Measurements from ENCODE around the gene RNASEH2A. TPM values are rescaled to one million over a fixed set of nuclear protein-coding genes. Genes with fewer than 3 reads are reported as not detected.
A peak's percentile ranks its signal among the peaks of the same experiment; 100 is the strongest.

Gene RNASEH2A
- total and polyA plus RNA-seq, 2 donors, result 8.4 to 30.3 TPM

GRCh38 chr19:12785431-12786031 is 20.9 kb upstream of the RNASEH2A start:
- no peak overlapping the region for H3K4me3 ChIP-seq (ENCODE audit: low read length in 2 of 2)
- no peaks in the 10 kb centered on the region for H3K36me3 ChIP-seq (ENCODE audit: control insufficient read depth in 2 of 2, insufficient read depth in 2 of 2, low read length in 1 of 2)
- H3K27ac ChIP-seq (ENCODE audit: low read depth in 1 of 2, low read length in 1 of 2), result peak overlapping the region; percentile 64 to 89
- peaks cover 24 to 78% of the 10 kb centered on the region in 2 donors for H3K4me1 ChIP-seq (ENCODE audit: control insufficient read depth in 2 of 2, insufficient read depth in 2 of 2, low read length in 2 of 2)
- 76% methylated on average over 4 of the region's 4 CpGs for WGBS
- peak in 1 of 9 donors; percentile 41 for DNase-seq (ENCODE audit: low read depth in 6 of 9, low spot score in 9 of 9)
- H3K27me3 ChIP-seq (ENCODE audit: control insufficient read depth in 2 of 2, insufficient read depth in 1 of 2, low read length in 1 of 2), result peaks cover 14 to 18% of the 10 kb centered on the region in 2 donors
- H3K9me3 ChIP-seq (ENCODE audit: control insufficient read depth in 2 of 2, insufficient read depth in 1 of 2, low read length in 1 of 2), result no peaks in the 10 kb centered on the region

- no peak overlapping the region for H3K4me3 ChIP-seq (ENCODE audit: low read length in 2 of 2)
- H3K36me3 ChIP-seq (ENCODE audit: control insufficient read depth in 2 of 2, insufficient read depth in 2 of 2, low read length in 1 of 2), result no peaks in the 10 kb centered on the region
- peaks cover 29 to 86% of the 10 kb centered on the region in 2 donors for H3K4me1 ChIP-seq (ENCODE audit: control insufficient read depth in 2 of 2, insufficient read depth in 2 of 2, low read length in 2 of 2)
- peak overlapping the region; percentile 64 to 89 for H3K27ac ChIP-seq (ENCODE audit: low read depth in 1 of 2, low read length in 1 of 2)
- WGBS, result 39% methylated on average over 18 of the region's 18 CpGs
- peaks cover 14 to 19% of the 10 kb centered on the region in 2 donors for H3K27me3 ChIP-seq (ENCODE audit: control insufficient read depth in 2 of 2, insufficient read depth in 1 of 2, low read length in 1 of 2)
- DNase-seq (ENCODE audit: low read depth in 6 of 9, low spot score in 9 of 9), result peak in 1 of 9 donors; percentile 45
- no peaks in the 10 kb centered on the region for H3K9me3 ChIP-seq (ENCODE audit: control insufficient read depth in 2 of 2, insufficient read depth in 1 of 2, low read length in 1 of 2)
Observed at GRCh38 chr19:12786141-12786870, 20.1 kb upstream of the RNASEH2A start.

GRCh38 chr19:12786952-12787351 is 19.4 kb upstream of the RNASEH2A start:
- peak overlapping the region; percentile 64 to 89 for H3K27ac ChIP-seq (ENCODE audit: low read depth in 1 of 2, low read length in 1 of 2)
- peaks cover 27 to 82% of the 10 kb centered on the region in 2 donors for H3K4me1 ChIP-seq (ENCODE audit: control insufficient read depth in 2 of 2, insufficient read depth in 2 of 2, low read length in 2 of 2)
- no peak overlapping the region for H3K4me3 ChIP-seq (ENCODE audit: low read length in 2 of 2)
- no peaks in the 10 kb centered on the region for H3K9me3 ChIP-seq (ENCODE audit: control insufficient read depth in 2 of 2, insufficient read depth in 1 of 2, low read length in 1 of 2)
- H3K27me3 ChIP-seq (ENCODE audit: control insufficient read depth in 2 of 2, insufficient read depth in 1 of 2, low read length in 1 of 2), result peaks cover 14 to 19% of the 10 kb centered on the region in 2 donors
- no peak for DNase-seq (ENCODE audit: low read depth in 6 of 9, low spot score in 9 of 9)
- 96% methylated on average over 3 of the region's 3 CpGs for WGBS
- no peaks in the 10 kb centered on the region for H3K36me3 ChIP-seq (ENCODE audit: control insufficient read depth in 2 of 2, insufficient read depth in 2 of 2, low read length in 1 of 2)

GRCh38 chr19:12787458-12787857 is 18.9 kb upstream of the RNASEH2A start:
- 89% methylated on average over 10 of the region's 10 CpGs for WGBS
- Histone ChIP-seq H3K36me3 (ENCODE audit: control insufficient read depth in 2 of 2, insufficient read depth in 2 of 2, low read length in 1 of 2) (no peaks in the 10 kb centered on the region), H3K4me1 (ENCODE audit: control insufficient read depth in 2 of 2, insufficient read depth in 2 of 2, low read length in 2 of 2) (peaks cover 27 to 78% of the 10 kb centered on the region in 2 donors), H3K9me3 (ENCODE audit: control insufficient read depth in 2 of 2, insufficient read depth in 1 of 2, low read length in 1 of 2) (no peaks in the 10 kb centered on the region), H3K4me3 (ENCODE audit: low read length in 2 of 2) (no peak overlapping the region), H3K27ac (ENCODE audit: low read depth in 1 of 2, low read length in 1 of 2) (peak overlapping the region in 1 of 2 donors; percentile 64), H3K27me3 (ENCODE audit: control insufficient read depth in 2 of 2, insufficient read depth in 1 of 2, low read length in 1 of 2) (peaks cover 14 to 19% of the 10 kb centered on the region in 2 donors)
- DNase-seq (ENCODE audit: low read depth in 6 of 9, low spot score in 9 of 9), result no peak

- whole genome bisulfite sequencing, result 95% methylated on average over 4 of the region's 4 CpGs
- Histone ChIP-seq H3K4me1 (ENCODE audit: control insufficient read depth in 2 of 2, insufficient read depth in 2 of 2, low read length in 2 of 2) (peaks cover 23 to 71% of the 10 kb centered on the region in 2 donors), H3K36me3 (ENCODE audit: control insufficient read depth in 2 of 2, insufficient read depth in 2 of 2, low read length in 1 of 2) (no peaks in the 10 kb centered on the region), H3K27me3 (ENCODE audit: control insufficient read depth in 2 of 2, insufficient read depth in 1 of 2, low read length in 1 of 2) (peaks cover 14 to 19% of the 10 kb centered on the region in 2 donors), H3K27ac (ENCODE audit: low read depth in 1 of 2, low read length in 1 of 2) (peak overlapping the region; percentile 85 to 98), H3K9me3 (ENCODE audit: control insufficient read depth in 2 of 2, insufficient read depth in 1 of 2, low read length in 1 of 2) (no peaks in the 10 kb centered on the region), H3K4me3 (ENCODE audit: low read length in 2 of 2) (no peak overlapping the region)
- no peak for DNase-seq (ENCODE audit: low read depth in 6 of 9, low spot score in 9 of 9)
Observed at GRCh38 chr19:12788042-12788681, 18.2 kb upstream of the RNASEH2A start.

GRCh38 chr19:12788682-12789097 is 17.7 kb upstream of the RNASEH2A start:
- Histone ChIP-seq H3K4me1 (ENCODE audit: control insufficient read depth in 2 of 2, insufficient read depth in 2 of 2, low read length in 2 of 2) (peaks cover 19 to 65% of the 10 kb centered on the region in 2 donors), H3K36me3 (ENCODE audit: control insufficient read depth in 2 of 2, insufficient read depth in 2 of 2, low read length in 1 of 2) (no peaks in the 10 kb centered on the region), H3K27ac (ENCODE audit: low read depth in 1 of 2, low read length in 1 of 2) (peak overlapping the region; percentile 85 to 98), H3K9me3 (ENCODE audit: control insufficient read depth in 2 of 2, insufficient read depth in 1 of 2, low read length in 1 of 2) (no peaks in the 10 kb centered on the region), H3K4me3 (ENCODE audit: low read length in 2 of 2) (peak overlapping the region in 1 of 2 donors; percentile 1), H3K27me3 (ENCODE audit: control insufficient read depth in 2 of 2, insufficient read depth in 1 of 2, low read length in 1 of 2) (peaks cover 14 to 19% of the 10 kb centered on the region in 2 donors)
- peak in 1 of 9 donors; percentile 50 for DNase-seq (ENCODE audit: low read depth in 6 of 9, low spot score in 9 of 9)
- WGBS, result 32% methylated on average over 12 of the region's 12 CpGs

GRCh38 chr19:12789098-12789903 is 17.1 kb upstream of the RNASEH2A start:
- Histone ChIP-seq H3K36me3 (ENCODE audit: control insufficient read depth in 2 of 2, insufficient read depth in 2 of 2, low read length in 1 of 2) (no peaks in the 10 kb centered on the region), H3K4me3 (ENCODE audit: low read length in 2 of 2) (peak overlapping the region; percentile 66 to 83), H3K9me3 (ENCODE audit: control insufficient read depth in 2 of 2, insufficient read depth in 1 of 2, low read length in 1 of 2) (no peaks in the 10 kb centered on the region), H3K4me1 (ENCODE audit: control insufficient read depth in 2 of 2, insufficient read depth in 2 of 2, low read length in 2 of 2) (peaks cover 16 to 65% of the 10 kb centered on the region in 2 donors), H3K27me3 (ENCODE audit: control insufficient read depth in 2 of 2, insufficient read depth in 1 of 2, low read length in 1 of 2) (peaks cover 14 to 19% of the 10 kb centered on the region in 2 donors), H3K27ac (ENCODE audit: low read depth in 1 of 2, low read length in 1 of 2) (peak overlapping the region; percentile 98)
- WGBS, result 10% methylated on average over 46 of the region's 46 CpGs
- peak in 1 of 9 donors; percentile 38 for DNase-seq (ENCODE audit: low read depth in 6 of 9, low spot score in 9 of 9)

- Histone ChIP-seq H3K9me3 (ENCODE audit: control insufficient read depth in 2 of 2, insufficient read depth in 1 of 2, low read length in 1 of 2) (no peaks in the 10 kb centered on the region), H3K36me3 (ENCODE audit: control insufficient read depth in 2 of 2, insufficient read depth in 2 of 2, low read length in 1 of 2) (no peaks in the 10 kb centered on the region), H3K27me3 (ENCODE audit: control insufficient read depth in 2 of 2, insufficient read depth in 1 of 2, low read length in 1 of 2) (peaks cover 14 to 19% of the 10 kb centered on the region in 2 donors), H3K4me3 (ENCODE audit: low read length in 2 of 2) (peak overlapping the region; percentile 66 to 83), H3K4me1 (ENCODE audit: control insufficient read depth in 2 of 2, insufficient read depth in 2 of 2, low read length in 2 of 2) (peaks cover 16 to 61% of the 10 kb centered on the region in 2 donors), H3K27ac (ENCODE audit: low read depth in 1 of 2, low read length in 1 of 2) (peak overlapping the region; percentile 98)
- peak in 4 of 9 donors; percentile 54 to 84 (median 66) for DNase-seq (ENCODE audit: low read depth in 6 of 9, low spot score in 9 of 9)
- under 1% methylated on average over 56 of the region's 56 CpGs for whole genome bisulfite sequencing
Observed at GRCh38 chr19:12789904-12790619, 16.3 kb upstream of the RNASEH2A start.

All from thymus (tissue), 11 donors.